Stimulated activated CD4-positive, alpha-beta T cell treated with anti-CD3 and anti-CD28 coated beads, TNF-alpha, amount 100 ng/mL, for 24 hours (primary cell): ENCODE results near the gene DDX54.

ENCODE experiments used
- DNase-seq, 3 experiments: peaks; one replicate each; pipeline ENCODE4 v3.0.0-alpha.2; 2020; ENCODE audit warnings: low read depth in 3 of 3

The DDX54 gene

DNA sequence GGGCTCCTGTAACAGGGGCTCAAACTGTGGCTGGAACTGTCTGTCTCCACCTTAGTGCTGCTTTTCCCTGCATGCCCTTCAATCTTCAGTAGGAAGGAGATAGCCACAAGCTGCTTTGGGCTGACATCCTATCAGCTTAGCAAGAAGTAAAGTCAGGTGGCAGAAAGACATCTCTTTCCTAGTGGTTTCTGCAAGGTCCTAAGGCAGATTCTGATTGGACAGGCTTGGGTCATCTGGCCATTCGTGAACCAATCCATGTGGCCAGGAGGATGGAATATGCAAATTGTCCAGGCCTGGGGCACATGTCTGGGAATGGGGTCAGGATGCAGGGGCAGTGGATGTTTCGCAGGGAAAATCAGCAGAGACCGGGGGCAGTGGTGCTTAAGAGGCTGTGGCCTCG, 5.5 kb upstream of the DDX54 start:
- DNase-seq: no peak

DNA sequence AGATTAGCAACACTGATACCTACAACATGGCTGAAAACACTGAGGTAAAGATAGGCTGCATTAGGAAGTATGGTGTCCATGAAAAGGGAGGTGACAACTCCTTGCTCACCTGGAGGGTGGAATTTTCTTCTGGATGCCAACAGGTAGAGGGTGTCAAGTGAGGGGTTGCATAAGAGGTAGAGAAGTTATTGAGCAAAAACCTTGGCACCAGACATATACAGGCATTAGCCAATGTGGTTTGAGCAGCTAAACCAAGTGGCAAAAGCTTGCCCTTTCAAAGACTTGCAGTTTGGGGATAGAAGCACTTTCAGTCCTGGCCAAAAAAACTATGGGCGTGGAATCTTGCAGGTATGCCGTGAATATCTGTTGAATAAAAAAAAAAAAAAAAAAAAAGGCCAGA, 4.1 kb upstream of the DDX54 start:
- DNase-seq: no peak

DNA sequence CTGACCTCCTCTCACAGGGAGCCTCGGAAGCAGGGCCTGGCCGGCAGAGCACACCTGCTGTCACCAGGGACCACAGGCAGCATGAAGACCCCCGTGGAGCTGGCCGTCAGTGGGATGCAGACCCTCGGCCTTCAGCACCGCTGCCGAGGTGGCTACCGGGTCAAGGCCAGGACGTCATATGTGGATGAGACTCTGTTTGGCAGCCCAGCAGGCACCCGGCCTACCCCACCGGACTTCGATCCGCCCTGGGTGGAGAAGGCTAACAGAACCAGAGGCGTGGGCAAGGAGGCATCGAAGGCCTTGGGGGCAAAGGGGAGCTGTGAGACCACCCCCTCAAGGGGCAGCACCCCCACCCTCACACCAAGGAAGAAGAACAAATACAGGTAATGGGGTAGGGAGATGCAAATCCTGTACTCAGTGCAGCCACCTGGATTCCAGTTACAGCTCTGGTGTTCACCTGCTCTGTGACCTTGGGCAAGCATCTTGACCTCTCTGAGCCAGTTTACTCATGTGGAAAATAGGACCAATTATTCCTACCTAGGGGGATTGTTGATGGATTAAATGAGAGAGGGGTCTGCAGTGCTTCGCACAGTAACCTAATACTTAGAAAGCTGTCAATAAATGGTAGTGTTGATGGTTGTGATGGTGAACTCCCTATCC, 1.5 kb upstream of the DDX54 start:
- no peak for DNase-seq

DNA sequence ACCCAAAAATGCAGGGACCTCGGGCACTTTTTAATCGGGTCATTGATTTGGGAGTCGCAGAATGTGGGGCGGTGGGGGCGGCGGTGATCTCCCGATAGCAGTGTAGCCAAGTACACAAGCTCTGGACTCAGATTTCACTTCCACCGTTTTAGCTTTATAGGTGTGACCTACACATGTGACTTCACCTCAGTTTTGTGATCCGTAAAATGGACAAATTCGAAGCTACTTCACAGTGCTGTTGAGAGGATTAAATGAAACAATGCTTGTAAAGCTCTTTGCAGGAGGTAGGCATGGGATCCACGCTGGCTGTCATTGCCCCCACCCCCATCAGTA, 721 bp upstream of the DDX54 start:
- DNase-seq: no peak

DNA sequence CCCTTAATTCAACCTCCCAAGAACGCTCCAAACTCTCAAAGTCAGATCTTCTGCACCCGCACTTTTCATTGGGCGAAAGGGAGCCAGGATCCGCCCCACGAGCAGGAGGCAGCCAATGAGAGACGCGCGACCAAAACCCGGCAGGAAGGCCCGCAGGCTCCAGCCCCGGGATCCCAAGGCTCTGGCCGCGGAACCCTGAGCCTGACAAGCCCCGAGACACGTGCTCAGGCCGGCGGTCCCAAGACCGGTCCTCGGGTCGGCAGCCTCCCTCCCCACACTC, 438 bp downstream of the DDX54 start:
- DNase-seq: peak; percentile 78 to 87 (median 80)

DNA sequence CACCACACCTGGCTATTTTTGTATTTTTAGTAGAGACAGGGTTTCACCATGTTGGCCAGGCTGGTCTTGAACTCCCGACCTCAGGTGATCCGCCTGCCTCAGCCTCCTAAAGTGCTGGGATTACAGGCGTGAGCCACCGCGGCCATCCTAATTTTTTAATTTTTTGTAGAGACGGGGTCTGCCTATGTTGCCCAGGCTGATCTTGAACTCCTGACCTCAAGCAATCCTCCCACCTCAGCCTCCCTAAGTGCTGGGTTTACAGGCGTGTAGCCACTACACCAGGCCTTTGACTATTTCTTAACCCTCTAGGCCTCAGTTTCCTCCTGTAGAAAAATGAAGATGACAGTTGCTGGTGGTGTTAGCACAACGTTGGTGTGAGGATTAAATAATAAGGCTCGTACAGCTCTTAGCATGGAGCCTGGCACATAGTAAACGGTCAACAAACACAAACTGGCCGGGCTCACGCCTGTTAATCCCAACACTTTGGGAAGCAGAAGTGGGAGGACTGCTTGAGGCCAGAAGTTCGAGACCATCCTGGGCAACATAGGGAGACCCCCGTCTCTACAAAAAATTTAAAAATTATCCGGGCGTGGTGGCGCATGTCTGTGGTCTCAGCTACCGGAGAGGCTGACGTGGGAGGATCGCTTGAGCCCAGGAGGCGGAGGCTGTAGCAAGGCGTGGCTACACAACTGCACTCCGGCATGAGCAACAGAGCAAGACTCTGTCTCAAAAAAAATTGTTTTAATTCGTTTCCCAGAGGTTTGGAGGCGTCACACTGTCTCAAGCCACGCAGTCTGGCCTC, 979 bp downstream of the DDX54 start:
- peak in 1 of 3 experiments; percentile 28 for DNase-seq

DNA sequence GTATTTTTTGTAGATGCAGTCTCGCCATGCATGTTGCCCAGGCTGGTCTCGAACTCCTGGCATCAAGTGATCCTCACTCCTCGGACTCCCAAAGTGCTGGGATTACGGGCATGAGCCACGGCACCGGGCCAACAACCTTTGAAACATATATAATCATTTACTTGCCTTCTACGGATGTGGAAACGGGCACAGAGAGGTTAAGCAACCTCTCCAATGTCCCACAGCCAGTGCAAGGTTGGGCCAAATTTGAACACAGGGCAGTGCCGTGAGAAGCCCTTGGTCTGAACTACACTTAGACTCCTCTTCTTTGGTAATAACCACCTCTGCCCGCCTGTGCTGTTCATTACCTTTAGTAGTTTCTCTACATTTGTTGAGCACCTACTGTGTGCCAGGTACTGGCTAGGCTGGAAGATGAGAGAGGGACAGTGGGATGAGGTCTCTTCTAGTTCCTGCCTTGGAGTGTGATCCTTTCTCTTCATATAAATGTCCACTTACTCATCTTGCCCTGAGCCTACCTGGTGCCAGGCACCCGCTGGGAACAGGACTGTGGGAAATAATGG, 2.2 kb downstream of the DDX54 start:
- DNase-seq: no peak

DNA sequence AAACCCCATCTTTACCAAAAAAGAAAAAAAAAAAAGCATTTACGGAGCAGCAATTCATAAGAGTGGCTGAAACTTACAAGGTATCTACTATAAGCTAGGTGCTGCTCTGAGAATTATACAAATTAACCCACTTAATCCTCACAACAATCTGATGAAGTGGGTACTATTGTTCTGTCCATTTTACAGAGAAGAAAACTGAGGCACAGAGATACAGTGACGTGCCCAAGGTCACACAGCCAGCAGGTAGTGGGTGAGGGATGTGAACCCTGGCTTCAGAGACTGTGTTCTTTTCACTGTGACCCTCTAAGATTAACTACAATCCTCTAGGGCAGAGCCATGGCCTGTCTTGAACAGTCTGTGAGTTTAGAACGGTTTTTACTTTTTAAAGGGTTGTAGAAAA, 3.3 kb downstream of the DDX54 start:
- DNase-seq: no peak

DNA sequence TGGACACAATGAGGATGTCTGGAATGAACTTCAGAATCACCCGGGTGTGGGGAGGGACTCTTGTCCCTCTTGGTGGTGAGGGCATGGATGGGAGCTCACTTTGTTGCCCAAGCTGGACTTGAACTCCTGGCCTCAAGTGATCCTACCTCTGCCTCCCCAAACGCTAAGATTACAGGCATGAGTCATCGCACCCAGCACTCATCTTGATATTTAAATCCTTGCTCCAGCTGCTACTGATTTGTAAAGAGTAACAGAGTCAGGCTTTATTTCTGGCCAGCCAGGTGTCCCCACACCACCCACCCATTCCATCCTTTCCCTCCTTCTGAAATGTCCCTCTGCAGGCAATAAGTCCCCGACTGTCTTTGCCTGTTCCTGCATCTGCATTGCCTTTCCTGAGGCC, 4.9 kb downstream of the DDX54 start:
- DNase-seq: no peak

DNA sequence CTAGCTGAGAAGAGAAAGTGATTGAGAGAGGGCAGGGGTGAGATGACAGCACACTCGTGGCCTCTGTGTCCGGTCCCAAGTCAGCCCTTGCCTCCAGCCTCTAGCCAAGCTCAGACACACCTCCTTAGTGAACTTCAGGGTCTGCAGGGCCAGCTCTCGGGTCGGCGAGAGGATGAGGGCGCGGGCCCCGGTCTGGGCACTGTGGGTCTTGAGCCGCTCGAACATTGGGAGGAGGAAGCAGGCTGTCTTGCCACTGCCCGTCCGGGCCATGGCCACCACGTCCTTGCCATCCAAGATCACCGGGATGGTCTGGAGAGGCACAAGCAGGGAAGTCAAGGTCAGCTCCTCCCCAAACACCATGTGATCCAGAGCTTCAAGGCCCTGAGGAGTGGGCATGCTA, 6.3 kb downstream of the DDX54 start:
- no peak for DNase-seq

DNA sequence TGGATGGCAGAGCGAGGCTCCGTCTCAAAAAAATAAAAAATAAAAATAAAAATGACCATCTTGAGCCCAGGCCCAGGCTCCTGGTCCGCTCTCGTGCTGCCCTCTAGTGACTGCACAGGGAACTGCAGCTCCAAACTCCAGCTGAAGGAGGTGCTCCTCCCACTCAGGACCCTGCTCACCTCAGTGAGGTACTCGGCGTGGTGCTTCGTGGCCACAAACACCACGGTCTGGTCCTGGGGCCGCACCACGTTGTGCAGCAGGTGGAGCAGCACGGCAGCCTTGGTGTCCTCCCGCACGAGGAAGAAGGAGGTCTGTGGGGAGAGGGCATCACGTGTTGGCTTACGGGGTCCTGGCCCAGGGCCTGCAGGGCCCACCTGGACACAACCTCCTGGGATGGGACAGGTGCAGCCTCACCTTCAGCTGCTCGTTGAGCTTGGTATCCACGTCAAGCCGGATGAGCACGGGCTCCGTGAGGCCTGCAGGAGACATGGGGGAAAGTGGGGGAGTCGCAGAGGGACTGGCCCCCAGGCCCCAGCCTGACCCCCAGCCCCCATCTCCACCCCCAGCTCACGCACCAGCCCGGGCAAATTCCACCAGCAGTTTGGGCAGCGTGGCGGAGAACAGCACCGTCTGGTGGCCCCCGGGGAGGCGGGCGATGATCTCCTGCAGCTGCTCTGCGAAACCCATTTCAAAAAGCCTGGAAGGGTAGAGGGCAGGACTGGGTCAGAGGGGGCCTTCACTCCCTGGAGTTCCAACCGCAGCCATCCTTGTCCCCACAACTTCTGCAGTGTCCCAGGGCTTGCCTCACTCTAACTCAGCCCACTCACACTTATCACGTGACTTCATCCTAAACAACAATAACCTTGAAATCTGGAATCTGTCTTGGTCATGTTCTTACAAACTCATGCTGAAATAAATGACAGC, 10.6 kb downstream of the DDX54 start:
- DNase-seq: peak; percentile 46 to 79 (median 73)

DNA sequence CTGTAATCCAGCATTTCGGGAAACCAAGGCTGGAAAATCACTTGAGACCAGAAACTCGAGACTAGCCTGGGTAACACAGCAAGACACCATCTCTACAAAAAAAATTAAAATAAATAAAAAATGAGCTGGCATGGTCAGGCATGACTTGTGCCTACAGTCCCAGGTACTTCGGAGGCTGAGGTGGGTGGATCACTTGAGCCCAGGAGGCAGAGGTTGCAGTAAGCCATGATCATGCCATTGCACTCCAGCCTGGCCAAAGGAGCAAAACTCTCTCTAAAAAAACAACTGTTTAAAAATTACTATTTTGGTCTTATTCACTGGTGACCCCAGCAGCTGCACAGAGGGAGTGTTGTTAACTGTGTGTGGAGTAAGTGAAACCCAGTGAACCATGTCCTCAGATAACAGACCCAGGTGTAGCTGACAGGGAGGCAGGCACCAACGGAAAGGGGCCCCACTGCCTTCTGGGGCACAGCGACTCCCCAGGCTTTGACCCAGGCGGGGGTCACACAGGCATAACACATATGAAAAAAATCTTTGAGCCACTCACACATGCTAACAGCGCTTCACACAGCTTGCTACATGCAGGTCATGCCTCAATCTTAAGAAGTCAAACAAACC, 12.1 kb downstream of the DDX54 start:
- DNase-seq: no peak

DNA sequence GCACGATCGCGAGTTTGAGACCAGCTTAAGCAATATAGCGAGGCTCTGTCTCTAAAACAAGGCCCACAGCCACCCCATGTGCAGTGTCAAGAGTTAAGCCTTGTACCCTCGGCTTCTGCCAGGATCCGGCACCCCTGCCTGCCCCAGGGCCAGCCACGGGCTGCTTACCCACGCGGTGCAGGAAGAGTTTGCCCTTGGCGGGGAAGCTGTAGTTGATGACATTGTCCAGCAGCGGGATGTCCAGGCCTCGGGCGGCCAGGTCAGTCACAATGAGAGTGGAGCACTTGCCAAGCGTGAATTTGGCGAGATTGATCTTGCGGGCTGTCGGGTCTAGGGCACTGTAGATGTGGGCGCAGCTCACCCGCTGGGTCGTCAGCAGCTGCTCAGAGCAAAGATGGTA, 13.1 kb downstream of the DDX54 start:
- DNase-seq: no peak

DNA sequence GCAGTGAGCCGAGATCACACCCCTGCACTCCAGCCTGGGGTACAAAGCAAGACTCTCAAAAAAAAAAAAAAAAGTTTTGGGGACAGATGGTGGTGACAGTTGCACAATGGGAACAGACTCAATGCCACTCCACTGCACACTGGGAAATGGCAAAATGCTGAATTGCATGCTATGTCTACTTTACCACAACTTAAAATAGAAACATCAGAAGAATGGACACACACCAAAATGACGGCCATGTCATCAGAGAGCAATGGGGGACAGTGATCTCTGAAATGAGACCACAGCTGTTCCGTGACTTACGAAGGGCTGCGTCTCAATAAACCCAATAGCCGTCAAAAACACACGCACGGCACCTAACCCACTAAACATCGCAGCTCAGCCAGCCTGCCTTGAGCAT, 13.7 kb downstream of the DDX54 start:
- DNase-seq: no peak

DNA sequence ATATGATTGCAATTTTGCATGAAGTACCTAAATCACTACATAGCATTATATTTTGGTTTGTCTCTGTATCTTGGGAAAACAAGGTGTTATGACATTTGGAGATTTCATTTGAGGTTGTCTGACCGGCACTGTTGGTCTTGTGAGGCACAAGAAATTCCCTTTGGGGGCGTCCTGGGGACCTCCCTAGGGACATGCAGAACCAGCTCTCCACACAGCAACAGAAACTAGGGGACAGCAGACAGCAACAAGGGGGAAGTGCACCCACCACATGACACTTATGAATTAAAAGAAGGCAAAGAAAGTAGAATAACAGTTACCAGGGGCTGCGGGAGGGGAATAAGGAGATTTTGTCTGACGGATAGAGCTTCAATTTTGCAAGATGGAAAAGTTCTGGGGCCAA, 14.4 kb downstream of the DDX54 start:
- DNase-seq: no peak

DNA sequence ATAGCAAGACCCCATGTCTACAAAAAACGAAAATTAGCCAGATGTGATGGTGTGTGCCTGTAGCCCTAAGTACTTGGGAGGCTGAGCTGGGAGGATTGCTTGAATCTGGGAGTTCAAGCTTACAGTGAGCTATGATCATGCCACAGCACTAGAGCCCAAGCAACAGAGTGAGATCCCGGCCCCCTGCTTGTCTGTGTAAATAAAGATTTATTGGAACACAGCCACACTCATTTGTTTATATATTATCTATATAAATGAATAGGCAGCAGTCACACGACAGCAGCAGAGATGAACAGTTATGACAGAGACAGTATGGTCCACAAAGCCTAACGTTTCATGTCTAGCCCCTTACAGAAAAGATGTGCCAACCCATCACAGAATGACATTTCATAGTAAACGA, 14.8 kb downstream of the DDX54 start:
- DNase-seq: no peak

DNA sequence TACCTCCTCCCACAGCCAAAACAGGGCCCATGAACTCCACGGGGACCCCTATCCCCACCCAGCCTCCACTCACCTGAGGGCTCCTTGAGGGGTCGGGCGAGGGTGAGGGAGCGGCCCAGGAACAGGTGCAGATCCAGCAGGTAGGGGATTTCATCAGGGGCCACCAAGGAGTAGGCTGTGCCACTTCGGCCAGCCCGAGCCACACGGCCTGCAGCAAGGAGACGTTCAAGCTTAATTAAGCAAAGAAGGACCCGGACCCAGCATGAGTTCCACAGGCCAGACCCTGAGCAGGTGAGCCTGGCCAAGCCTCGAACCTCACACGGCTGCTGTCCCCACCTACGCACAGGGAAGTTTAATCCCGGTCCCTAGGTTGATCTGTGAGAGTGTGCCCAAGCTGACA, 15.6 kb downstream of the DDX54 start:
- DNase-seq: no peak

DNA sequence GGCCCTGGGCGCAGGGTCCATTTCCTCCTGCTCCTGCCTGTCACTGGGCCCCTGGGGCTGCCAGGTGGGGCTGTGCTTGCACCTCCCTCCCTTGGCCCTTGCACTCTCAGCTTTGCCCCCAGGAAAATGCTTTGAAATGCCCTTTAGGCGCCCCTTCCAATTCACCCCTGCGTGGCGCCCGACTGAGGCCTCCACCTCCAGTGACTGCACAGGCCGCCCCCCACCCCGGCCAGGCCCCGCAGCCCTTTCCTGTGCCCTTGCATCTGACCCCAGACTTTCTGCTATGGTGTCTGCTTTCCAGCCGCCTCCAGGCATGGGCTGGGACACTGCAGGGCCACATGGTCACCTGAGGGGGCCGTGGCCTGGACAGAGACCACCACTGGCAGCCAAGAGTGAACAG, 17.4 kb downstream of the DDX54 start:
- no peak for DNase-seq

DNA sequence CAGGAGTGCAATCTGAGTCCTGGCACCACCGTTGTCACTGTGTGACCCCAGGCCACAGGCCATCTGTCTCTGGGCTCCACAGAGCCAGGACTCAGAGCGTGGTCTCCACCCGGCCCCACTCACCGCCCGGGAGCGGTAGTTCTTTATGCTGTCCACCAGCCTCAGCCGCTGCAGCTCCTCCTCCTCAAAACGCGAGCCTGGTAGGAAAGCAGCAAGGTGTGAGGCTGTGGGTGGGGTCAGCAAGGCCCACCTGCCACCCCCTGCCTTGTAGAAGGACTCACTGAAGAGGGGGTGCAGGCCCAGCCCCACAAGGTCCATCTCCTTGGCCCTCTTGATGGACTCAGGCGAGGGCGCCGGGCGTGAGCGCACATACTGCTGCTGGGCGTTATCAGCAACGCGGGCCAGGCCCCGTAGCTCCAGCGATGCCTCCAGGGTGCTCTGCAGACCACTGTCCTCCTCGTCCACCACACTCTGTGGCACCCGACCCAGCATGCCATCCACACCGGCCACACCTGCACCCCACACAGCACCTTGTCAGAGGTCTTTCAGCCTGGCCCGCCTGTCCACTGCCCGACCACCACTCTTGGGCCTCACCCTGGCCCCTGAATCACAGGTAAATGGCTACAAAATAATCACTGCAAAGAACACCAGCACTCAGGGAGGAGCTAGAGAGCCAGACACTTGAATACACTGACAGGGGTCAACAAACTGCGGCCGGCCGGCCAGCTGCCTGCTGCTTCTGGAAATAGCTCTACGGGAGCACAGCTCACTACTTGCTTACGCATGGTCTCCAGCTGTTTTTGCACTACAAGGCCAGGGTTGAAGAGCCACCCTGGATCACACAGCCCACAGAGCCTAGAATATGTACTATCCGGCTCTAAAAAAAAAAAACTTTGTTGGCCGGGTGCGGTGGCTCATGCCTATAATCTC, 19.5 kb downstream of the DDX54 start:
- DNase-seq: no peak

DNA sequence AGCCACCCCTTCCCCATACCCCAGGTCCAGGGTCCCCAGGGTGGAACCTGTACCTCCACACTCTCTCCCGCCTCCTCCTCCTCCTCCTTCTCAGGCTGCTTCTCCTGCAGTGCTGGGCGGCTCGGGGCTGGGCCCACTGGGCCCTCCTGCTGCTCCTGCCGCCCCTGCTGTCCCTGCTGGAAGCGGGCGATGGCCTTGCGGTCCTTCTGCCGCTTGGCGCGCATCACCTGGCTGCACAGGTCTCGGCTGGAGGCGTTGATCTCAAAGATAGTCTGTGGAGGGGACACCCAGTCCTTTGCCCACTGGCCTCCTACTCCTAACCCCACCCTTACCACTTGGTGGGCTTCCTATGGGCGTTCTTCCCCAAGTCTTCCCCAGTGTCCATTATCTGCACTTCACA, 21.3 kb downstream of the DDX54 start:
- DNase-seq: no peak

DNA sequence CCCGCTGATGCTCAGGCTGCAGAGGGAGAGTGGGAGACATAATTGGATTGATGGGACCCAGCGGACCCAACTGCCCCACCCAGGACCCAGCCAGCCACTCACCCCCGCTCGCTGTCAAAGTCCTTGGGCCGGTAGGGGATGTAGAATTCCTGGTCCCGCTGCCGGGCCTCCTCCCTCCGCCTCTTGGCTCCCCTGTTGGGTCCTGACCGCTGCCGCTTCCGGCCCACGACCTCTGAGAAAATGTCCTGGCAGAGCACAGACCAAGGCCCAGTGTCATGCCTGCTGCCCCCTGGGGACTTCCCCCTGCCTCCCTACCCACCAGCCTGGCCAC, 22.3 kb downstream of the DDX54 start:
- no peak for DNase-seq
